IPS-18a (cell line): ENCODE results near the gene DNAH17.

Source experiments
- H3K27ac ChIP-seq: one replicate; pipeline ENCODE4 v1.5.1; 2013; ENCODE audit warnings: low read length
- H3K27me3 ChIP-seq: one replicate; pipeline ENCODE4 v1.6.1; 2013; ENCODE audit warnings: mild to moderate bottlenecking, low read length; ENCODE audit not compliant: control insufficient read depth, insufficient read depth
- H3K36me3 ChIP-seq: one replicate; pipeline ENCODE4 v1.6.1; 2013; ENCODE audit warnings: low read depth, low read length; ENCODE audit not compliant: control insufficient read depth
- H3K4me1 ChIP-seq: one replicate; pipeline ENCODE4 v1.6.1; 2013; ENCODE audit warnings: low read depth, low read length; ENCODE audit not compliant: control insufficient read depth
- H3K4me3 ChIP-seq: one replicate; pipeline ENCODE4 v1.5.1; 2013; ENCODE audit warnings: low read length
- H3K9ac ChIP-seq: one replicate; pipeline ENCODE4 v1.6.1; 2013; ENCODE audit warnings: mild to moderate bottlenecking, low read length, moderate library complexity
- H3K9me3 ChIP-seq: one replicate; pipeline ENCODE4 v1.6.1; 2013; ENCODE audit warnings: low read depth, low read length; ENCODE audit not compliant: control insufficient read depth

DNAH17 gene

DNA sequence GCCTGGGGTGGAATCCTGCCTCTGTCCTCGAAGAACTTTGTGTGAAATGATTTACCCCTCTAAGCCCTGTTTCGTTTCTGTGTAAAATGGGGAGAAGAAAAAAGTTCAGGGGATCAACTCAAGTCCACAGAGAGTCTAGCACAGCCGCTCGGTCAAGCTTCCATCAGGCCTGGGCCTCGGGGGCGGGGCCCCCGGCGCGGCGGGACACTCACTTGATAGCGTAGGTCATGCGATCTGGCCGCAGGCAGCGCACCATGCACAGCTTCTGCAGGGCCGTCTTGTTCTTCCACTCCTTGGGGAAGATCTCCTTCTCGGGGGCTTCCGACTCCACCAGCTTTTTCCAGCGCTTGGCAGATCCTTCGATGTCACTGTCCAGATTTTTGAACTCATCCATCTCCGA, 132.8 kb downstream of the DNAH17 start:
- Histone ChIP-seq H3K9me3 (no peaks in the 10 kb centered on the region), H3K4me1 (no peaks in the 10 kb centered on the region), H3K4me3 (no peak overlapping the region), H3K27me3 (no peaks in the 10 kb centered on the region), H3K9ac (no peak overlapping the region), H3K36me3 (no peaks in the 10 kb centered on the region), H3K27ac (no peak overlapping the region)

DNA sequence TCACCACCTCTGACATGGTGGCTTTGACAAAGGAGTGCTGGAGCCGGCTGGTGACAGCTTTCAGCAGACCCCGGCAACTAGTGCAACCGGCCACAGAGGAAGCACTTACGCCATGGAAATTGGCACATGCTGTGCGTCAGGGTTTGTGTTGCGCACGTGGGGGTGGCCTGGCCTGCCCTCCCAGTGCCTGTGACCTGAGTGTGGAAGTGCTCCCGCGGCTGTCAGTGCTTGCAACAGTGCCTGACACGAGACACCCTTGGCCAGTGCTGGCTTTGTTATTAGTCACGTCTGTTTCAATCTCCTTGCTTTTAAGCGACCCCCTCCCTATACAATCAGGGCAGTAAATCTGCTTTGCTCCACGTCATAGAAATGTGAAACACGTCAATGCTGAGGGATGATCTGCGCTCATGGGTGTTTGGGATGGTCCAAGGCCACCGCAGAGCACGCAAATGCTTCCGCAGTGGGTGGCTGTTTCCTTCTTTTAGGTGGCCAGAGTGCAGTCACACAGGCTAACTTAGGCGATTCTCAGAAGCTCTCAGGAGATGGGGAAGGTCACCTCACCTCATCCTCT, 134.5 kb downstream of the DNAH17 start:
- no peaks in the 10 kb centered on the region for H3K4me1 ChIP-seq
- H3K9ac ChIP-seq = no peak overlapping the region
- no peaks in the 10 kb centered on the region for H3K36me3 ChIP-seq
- no peaks in the 10 kb centered on the region for H3K9me3 ChIP-seq
- no peak overlapping the region for H3K27ac ChIP-seq
- H3K27me3 ChIP-seq = no peaks in the 10 kb centered on the region
- H3K4me3 ChIP-seq = no peak overlapping the region

DNA sequence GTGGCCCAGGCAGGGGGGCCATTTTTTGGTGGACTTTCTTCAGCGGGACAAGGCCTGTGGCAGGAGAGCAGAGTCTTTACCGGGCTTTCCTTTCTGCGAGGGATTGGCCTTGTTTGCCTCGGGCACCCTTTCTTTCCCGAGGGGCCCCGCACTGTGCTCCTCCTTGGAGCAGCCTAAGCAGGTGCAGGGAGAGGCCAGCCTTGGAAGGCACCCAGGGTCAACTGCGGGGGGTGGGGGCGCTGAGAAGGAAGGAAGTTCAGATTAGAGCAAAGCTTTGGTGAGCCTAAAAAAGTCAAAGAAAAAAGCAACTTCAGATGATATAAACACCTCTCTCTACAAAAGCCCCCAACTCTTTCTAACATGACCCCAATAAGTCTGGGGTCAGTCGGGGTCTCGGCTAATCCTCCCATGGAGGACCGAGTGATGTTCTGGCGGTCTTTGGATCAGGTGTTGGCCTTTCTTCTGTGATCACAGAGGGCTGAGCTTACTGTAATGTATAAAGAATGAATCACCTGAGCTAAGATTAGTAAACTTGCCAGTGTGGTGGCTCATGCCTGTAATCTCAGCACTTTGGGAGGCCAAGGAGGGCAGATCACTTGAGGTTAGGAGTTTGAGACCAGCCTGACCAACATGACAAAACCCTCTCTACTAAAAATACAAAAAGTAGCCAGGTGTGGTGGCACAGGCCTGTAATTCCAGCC, 135.8 kb downstream of the DNAH17 start:
- Histone ChIP-seq H3K27ac (no peak overlapping the region), H3K27me3 (no peaks in the 10 kb centered on the region), H3K9ac (no peak overlapping the region), H3K4me1 (no peaks in the 10 kb centered on the region), H3K4me3 (no peak overlapping the region), H3K36me3 (no peaks in the 10 kb centered on the region), H3K9me3 (no peaks in the 10 kb centered on the region)

DNA sequence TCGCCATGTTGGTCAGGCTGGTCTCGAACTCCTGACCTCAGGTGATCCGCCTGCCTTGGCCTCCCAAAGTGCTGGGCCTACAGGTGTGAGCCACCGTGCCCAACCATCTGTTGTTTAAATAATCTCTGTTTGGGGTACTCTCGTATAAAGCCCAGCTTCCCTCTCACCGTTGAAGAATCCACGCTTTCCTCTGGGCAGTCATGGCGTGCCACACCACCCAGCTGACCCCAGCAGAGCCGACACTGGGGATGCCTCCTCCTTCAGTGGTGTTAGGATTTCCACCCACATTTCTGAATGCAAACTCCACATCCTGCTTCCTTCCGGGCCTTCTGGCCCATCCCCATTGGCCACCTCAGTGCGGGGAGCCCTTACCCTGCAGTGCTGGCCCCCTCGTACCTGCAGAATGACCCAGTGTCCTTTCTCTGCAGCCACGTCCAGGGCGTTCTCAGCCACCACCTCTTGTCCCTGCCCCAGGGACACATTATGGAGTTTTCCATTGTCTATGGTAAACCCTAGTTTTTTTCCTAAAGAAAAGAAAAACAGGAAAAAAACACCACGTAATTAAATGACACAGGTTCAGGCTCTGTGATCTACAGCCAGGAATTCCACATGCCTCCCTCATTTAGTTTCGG, 138.4 kb downstream of the DNAH17 start:
- no peaks in the 10 kb centered on the region for H3K9me3 ChIP-seq
- H3K36me3 ChIP-seq = no peaks in the 10 kb centered on the region
- H3K27ac ChIP-seq = no peak overlapping the region
- no peak overlapping the region for H3K4me3 ChIP-seq
- peaks cover 11% of the 10 kb centered on the region for H3K4me1 ChIP-seq
- H3K27me3 ChIP-seq = no peaks in the 10 kb centered on the region
- no peak overlapping the region for H3K9ac ChIP-seq

DNA sequence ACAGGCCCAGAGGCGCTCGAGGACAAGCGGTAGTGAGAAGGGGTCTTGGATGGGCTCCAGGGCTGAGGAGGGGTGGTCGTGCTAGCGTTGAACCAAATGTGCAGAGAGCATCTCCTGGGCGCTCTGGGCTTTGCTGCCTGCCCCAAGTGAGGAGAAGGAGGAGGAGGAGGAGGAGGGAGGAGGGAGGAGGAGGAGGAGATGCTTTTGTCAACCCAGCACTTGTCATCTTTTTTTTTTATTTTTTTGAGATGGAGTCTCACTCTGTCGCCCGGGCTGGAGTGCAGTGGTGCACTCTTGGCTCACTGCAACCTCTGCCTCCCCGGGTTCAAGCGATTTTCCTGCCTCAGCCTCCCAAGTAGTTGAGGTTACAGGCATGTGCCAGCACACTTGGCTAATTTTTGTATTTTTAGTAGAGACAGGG, 138.9 kb downstream of the DNAH17 start:
- no peaks in the 10 kb centered on the region for H3K27me3 ChIP-seq
- H3K9ac ChIP-seq = no peak overlapping the region
- no peaks in the 10 kb centered on the region for H3K36me3 ChIP-seq
- H3K4me1 ChIP-seq = peaks cover 11% of the 10 kb centered on the region
- no peaks in the 10 kb centered on the region for H3K9me3 ChIP-seq
- no peak overlapping the region for H3K4me3 ChIP-seq
- no peak overlapping the region for H3K27ac ChIP-seq

DNA sequence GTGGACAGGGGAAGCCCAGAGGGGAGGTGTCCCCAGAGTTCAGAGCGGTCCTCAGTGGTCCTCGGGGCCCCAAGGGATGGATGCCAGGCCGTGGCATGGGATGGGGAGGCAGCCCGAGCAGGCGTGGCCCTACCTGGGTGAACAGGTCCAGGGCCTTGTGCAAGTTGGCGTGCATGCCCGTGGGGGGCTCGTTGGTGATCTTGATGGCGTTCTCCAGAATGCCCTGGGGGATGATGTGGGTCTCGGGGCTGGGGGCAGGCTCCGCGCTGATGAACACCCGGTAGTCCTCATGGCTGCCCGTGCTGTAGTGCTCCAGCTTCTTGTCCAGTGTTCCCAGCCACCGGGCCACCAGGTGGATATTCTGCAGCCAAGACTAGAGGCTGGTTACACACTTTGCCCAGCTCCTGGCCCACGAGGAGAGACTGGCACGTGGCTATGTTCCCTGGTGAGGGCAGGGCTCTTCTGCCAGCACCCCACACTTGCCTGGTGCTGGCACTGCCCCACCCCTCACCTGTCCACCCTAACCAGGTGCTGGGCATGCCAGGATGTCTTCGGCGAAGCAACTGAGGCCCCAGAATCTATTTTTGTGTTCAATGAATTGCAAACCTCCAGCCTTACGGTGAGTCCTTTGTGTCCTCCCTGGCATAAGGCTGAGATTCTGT, 139.6 kb downstream of the DNAH17 start:
- no peak overlapping the region for H3K27ac ChIP-seq
- H3K9ac ChIP-seq = no peak overlapping the region
- H3K36me3 ChIP-seq = no peaks in the 10 kb centered on the region
- peaks cover 11% of the 10 kb centered on the region for H3K4me1 ChIP-seq
- no peaks in the 10 kb centered on the region for H3K27me3 ChIP-seq
- no peaks in the 10 kb centered on the region for H3K9me3 ChIP-seq
- H3K4me3 ChIP-seq = no peak overlapping the region

DNA sequence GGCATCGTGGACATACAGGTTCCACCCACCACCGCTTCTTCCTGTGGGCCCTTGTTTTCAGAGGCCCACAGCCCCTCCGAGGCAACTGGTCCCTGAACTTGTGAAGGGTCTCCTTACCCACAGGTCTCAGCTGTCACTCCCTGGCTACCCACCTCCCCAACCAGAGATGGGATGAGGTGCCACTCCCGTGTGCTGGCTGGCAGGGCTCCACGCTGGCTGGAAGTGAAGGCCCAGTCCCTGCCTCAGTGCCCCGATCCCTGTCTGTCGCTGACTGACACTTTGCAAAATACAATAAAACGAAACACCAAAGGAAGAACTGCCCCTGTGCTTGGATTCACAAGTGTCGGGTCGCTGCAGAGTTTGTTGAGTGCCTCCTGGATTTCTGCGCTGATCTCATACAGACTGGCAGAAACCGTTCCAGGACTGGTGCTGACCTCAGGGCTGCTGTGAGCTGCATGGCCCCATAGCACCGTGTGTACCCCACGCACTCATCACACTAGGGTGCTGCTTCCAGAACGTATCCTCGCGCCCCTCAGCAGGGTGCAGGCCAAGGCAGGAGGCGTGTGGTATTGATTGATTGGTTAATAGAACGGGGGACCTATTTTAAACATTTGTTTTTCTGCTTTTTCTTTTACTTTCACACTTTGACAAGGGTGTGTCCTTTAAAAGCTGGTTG, 141.7 kb downstream of the DNAH17 start:
- Histone ChIP-seq H3K27ac (no peak overlapping the region), H3K9ac (no peak overlapping the region), H3K4me3 (no peak overlapping the region), H3K4me1 (peaks cover 18% of the 10 kb centered on the region), H3K36me3 (no peaks in the 10 kb centered on the region), H3K9me3 (no peaks in the 10 kb centered on the region), H3K27me3 (no peaks in the 10 kb centered on the region)

DNA sequence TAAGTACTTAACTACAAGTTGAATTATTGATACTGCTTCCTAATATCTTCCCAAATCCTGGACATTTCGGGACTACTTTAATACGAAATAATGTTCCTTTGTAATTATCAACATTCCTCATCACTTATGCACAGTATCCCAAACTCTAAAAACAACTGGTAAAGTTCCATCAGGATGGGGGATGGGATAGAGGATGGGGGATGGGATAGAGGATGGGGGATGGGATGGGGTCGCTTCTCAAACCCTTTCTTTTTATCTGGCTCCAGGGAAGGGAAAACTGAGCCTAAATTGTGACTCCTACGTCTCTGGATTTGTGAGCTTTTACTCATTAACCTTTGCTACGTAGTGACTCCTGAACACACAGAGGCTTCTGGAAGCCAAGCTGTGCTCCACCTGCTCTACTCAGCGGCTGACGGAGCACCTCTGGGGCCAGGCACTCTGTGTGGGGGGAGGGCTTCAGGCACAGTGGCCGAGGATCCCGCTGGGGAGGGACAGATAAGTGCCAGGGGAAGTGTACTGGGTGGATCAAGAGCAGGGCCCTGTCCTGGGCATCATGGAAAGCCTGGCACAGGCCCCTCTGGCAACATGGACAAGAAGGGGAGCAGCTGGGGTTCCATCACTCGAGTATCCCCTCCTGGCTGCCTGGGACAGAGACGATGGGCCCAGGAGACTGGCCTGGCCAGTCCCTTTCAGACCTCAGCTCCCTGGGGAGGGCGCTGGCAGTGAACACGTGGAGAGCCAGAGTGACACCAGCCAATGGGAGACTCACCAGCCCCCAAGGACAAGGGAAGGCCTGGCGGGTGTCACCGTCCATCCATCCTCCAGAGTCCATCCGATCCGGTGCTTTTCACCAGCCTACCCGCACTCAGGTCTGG, 142.5 kb downstream of the DNAH17 start:
- H3K9ac ChIP-seq = no peak overlapping the region
- no peaks in the 10 kb centered on the region for H3K36me3 ChIP-seq
- H3K4me1 ChIP-seq = peaks cover 18% of the 10 kb centered on the region
- no peak overlapping the region for H3K4me3 ChIP-seq
- H3K27ac ChIP-seq = no peak overlapping the region
- no peaks in the 10 kb centered on the region for H3K9me3 ChIP-seq
- no peaks in the 10 kb centered on the region for H3K27me3 ChIP-seq

DNA sequence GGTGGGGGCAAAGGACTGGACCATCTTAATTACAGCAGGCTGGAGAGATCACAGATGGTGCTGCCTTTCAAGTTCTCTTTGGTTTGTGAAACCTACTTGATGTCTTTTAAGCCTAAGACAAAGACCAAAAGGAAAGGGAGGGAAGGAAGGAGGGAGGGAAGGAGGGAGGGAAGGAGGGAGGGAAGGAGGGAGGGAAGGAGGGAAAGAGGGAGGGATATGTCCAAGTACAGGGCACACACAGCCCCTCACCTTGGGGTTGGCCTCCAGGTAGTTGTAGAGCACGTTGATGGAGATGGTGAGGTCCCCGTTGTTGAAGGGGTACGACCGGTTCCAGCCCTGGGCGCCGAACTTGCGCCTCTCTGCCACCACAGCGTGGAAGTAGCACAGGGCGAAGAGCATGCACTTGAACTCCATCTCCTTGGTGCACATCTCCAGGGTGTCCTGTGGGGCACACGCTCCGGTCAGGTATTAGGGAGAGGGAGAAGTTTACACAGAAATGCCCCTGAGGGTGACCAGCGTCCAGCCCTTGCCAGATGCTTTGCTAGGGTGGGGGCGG, 143.3 kb downstream of the DNAH17 start:
- Histone ChIP-seq H3K9me3 (no peaks in the 10 kb centered on the region), H3K27ac (no peak overlapping the region), H3K36me3 (no peaks in the 10 kb centered on the region), H3K4me1 (peaks cover 18% of the 10 kb centered on the region), H3K9ac (no peak overlapping the region), H3K27me3 (no peaks in the 10 kb centered on the region), H3K4me3 (no peak overlapping the region)

DNA sequence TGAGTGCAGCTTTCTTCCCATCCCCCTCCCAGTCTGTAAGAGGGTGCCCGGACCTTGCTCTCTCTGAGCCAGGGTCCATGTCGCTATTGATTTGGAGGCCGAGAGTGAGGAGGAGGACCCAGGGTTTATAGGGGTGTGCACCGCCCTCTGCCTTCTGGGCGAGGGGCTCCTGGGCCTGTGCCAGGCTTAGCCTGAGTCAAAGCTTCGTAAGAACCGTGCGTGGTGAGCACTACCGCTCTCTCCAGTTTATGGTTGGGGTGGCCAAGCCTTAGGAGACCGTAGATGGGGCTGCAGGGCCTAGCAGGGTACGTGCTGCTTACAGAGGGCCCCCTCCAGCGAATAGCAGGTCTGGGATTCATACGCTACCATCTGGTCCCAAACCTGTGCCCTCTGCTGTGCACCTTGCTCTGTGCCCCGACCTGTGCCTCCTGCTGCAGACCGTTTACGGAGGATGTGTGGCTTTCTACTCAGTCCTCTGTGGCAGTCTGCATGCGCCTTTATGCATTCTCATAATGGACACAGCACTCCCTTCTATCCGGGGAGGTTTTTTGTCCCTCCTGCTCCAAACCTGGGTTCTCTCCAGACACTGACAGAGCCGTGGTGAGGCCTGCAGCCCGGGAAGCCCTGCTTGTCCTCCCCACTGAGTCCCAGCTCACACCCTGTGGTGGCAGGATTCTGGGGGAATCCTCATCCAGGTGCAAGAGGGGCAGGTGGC, 144.0 kb downstream of the DNAH17 start:
- H3K4me3 ChIP-seq = no peak overlapping the region
- no peak overlapping the region for H3K9ac ChIP-seq
- H3K27me3 ChIP-seq = no peaks in the 10 kb centered on the region
- peaks cover 18% of the 10 kb centered on the region for H3K4me1 ChIP-seq
- H3K9me3 ChIP-seq = no peaks in the 10 kb centered on the region
- H3K27ac ChIP-seq = no peak overlapping the region
- H3K36me3 ChIP-seq = no peaks in the 10 kb centered on the region
